HEK293 (cell line): Measurements from ENCODE around the gene CFAP45.

Experiments
- CTCF ChIA-PET: fragments of 350-600 bp; formaldehyde crosslinking; extraction: SDS; loops from one replicate; lab custom pipeline; 2021; ENCODE audit warnings: antibody characterized with exemption; lab: Yijun Ruan, JAX
- POLR2A ChIA-PET: fragments of 300-600 bp; formaldehyde crosslinking; extraction: SDS; loops from one replicate; lab custom pipeline; 2020; ENCODE audit warnings: antibody characterized with exemption, inconsistent platforms; lab: Yijun Ruan, JAX
- H3K27ac ChIP-seq: fragments of 200-500 bp; sonication (Bioruptor generic); 2 replicates; pipeline ENCODE4 v1.5.1; 2014; ENCODE audit warnings: low read depth, low read length, control low read depth, inconsistent platforms; ENCODE audit errors: extremely low read depth
- H3K36me3 ChIP-seq, 2 experiments: fragments of 200-500 bp in 1 of 2; sonication (Bioruptor generic) in 1 of 2; 1 replicate in 1 of 2; 2 replicates in 1 of 2; pipeline ENCODE4 v1.5.1; 2014 to 2017; ENCODE audit warnings: inconsistent platforms in 2 of 2, low read length in 2 of 2; ENCODE audit not compliant: control insufficient read depth in 2 of 2, insufficient read depth in 1 of 2
- H3K4me1 ChIP-seq: fragments of 200-500 bp; sonication (Bioruptor generic); 2 replicates; pipeline ENCODE4 v1.5.1; 2014; ENCODE audit warnings: mild to moderate bottlenecking, low read length, inconsistent platforms; ENCODE audit not compliant: control insufficient read depth, insufficient read depth
- H3K4me3 ChIP-seq: 2 replicates; pipeline ENCODE4 v1.5.1; 2011; ENCODE audit warnings: low read depth, mild to moderate bottlenecking, control low read depth, low read length, moderate library complexity
- H3K9me3 ChIP-seq: fragments of 200-500 bp; sonication (Bioruptor generic); 2 replicates; pipeline ENCODE4 v1.5.1; 2014; ENCODE audit warnings: low read depth, low read length, inconsistent platforms; ENCODE audit not compliant: control insufficient read depth, insufficient read depth
- BCL11A ChIP-seq: fragments of 450-650 bp; formaldehyde crosslinking; IDR thresholded peaks from 2 replicates; pipeline ENCODE4 v1.5.1; 2016; ENCODE audit warnings: low read depth, missing biosample characterization, missing genetic modification characterization
- EGR2 ChIP-seq: fragments of 450-650 bp; formaldehyde crosslinking; IDR thresholded peaks from 2 replicates; pipeline ENCODE4 v1.5.1; 2016; ENCODE audit warnings: low read depth, missing biosample characterization, missing genetic modification characterization
- KLF17 ChIP-seq: fragments of 450-650 bp; formaldehyde crosslinking; IDR thresholded peaks from 2 replicates; pipeline ENCODE4 v1.5.1; 2016; ENCODE audit warnings: missing biosample characterization, missing genetic modification characterization
- WT1 ChIP-seq: fragments of 450-650 bp; formaldehyde crosslinking; IDR thresholded peaks from 2 replicates; pipeline ENCODE4 v1.5.1; 2016; ENCODE audit warnings: missing biosample characterization, missing genetic modification characterization
- YY2 ChIP-seq: fragments of 450-650 bp; formaldehyde crosslinking; IDR thresholded peaks from 2 replicates; pipeline ENCODE4 v1.5.1; 2016; ENCODE audit warnings: missing biosample characterization, missing genetic modification characterization
- ZBTB44 ChIP-seq: fragments of 450-650 bp; IDR thresholded peaks from 2 replicates; pipeline ENCODE4 v1.5.1; 2018; ENCODE audit warnings: missing biosample characterization, mild to moderate bottlenecking, missing genetic modification characterization
- ZFP37 ChIP-seq: fragments of 450-650 bp; formaldehyde crosslinking; IDR thresholded peaks from 2 replicates; pipeline ENCODE4 v1.5.1; 2016; ENCODE audit warnings: missing biosample characterization, missing genetic modification characterization
- ZNF184 ChIP-seq: fragments of 450-650 bp; IDR thresholded peaks from 2 replicates; pipeline ENCODE4 v1.5.1; 2018; ENCODE audit warnings: missing biosample characterization, mild to moderate bottlenecking, missing genetic modification characterization
- ZNF211 ChIP-seq: fragments of 450-650 bp; formaldehyde crosslinking; IDR thresholded peaks from 2 replicates; pipeline ENCODE4 v1.5.1; 2016; ENCODE audit warnings: low read depth, missing biosample characterization, missing genetic modification characterization
- ZNF221 ChIP-seq: fragments of 450-650 bp; formaldehyde crosslinking; IDR thresholded peaks from 2 replicates; pipeline ENCODE4 v1.5.1; 2017; ENCODE audit warnings: missing biosample characterization, missing genetic modification characterization, borderline replicate concordance
- ZNF248 ChIP-seq: fragments of 450-650 bp; formaldehyde crosslinking; IDR thresholded peaks from 2 replicates; pipeline ENCODE4 v1.5.1; 2017; ENCODE audit warnings: missing biosample characterization, missing genetic modification characterization
- ZNF274 ChIP-seq, 2 experiments: fragments of 200-500 bp in 1 of 2; fragments of 450-650 bp in 1 of 2; sonication (Bioruptor generic) in 1 of 2; formaldehyde crosslinking in 1 of 2; IDR thresholded peaks; 2 replicates each; pipeline versions ENCODE4 v1.5.1 to v1.6.1; 2014 to 2016; ENCODE audit warnings: borderline replicate concordance in 1 of 2, inconsistent platforms in 1 of 2, low read length in 1 of 2, missing biosample characterization in 1 of 2, missing genetic modification characterization in 1 of 2
- ZNF324 ChIP-seq: fragments of 450-650 bp; formaldehyde crosslinking; IDR thresholded peaks from 2 replicates; pipeline ENCODE4 v1.5.1; 2016; ENCODE audit warnings: missing biosample characterization, missing genetic modification characterization
- ZNF354C ChIP-seq: fragments of 450-650 bp; formaldehyde crosslinking; IDR thresholded peaks from 2 replicates; pipeline ENCODE4 v1.5.1; 2016; ENCODE audit warnings: missing biosample characterization, missing genetic modification characterization, low read depth, borderline replicate concordance
- ZNF473 ChIP-seq: fragments of 450-650 bp; formaldehyde crosslinking; IDR thresholded peaks from 2 replicates; pipeline ENCODE4 v1.5.1; 2017; ENCODE audit warnings: missing biosample characterization, missing genetic modification characterization
- ZNF514 ChIP-seq: fragments of 450-650 bp; formaldehyde crosslinking; IDR thresholded peaks from 2 replicates; pipeline ENCODE4 v1.5.1; 2016; ENCODE audit warnings: missing biosample characterization, missing genetic modification characterization
- ZNF549 ChIP-seq: fragments of 450-650 bp; IDR thresholded peaks from 2 replicates; pipeline ENCODE4 v1.5.1; 2018; ENCODE audit warnings: missing biosample characterization, missing genetic modification characterization, mild to moderate bottlenecking, inconsistent platforms, moderate library complexity
- ZNF610 ChIP-seq: fragments of 450-650 bp; formaldehyde crosslinking; IDR thresholded peaks from 2 replicates; pipeline ENCODE4 v1.5.1; 2016; ENCODE audit warnings: missing biosample characterization, missing genetic modification characterization, borderline replicate concordance
- ZNF623 ChIP-seq: fragments of 450-650 bp; formaldehyde crosslinking; IDR thresholded peaks from 2 replicates; pipeline ENCODE4 v1.5.1; 2016; ENCODE audit warnings: missing biosample characterization, missing genetic modification characterization
- ZNF707 ChIP-seq: fragments of 450-650 bp; formaldehyde crosslinking; IDR thresholded peaks from 2 replicates; pipeline ENCODE4 v1.5.1; 2016; ENCODE audit warnings: missing biosample characterization, missing genetic modification characterization
- ZNF843 ChIP-seq: fragments of 450-650 bp; formaldehyde crosslinking; IDR thresholded peaks from 2 replicates; pipeline ENCODE4 v1.5.1; 2016; ENCODE audit warnings: missing biosample characterization, missing genetic modification characterization
- ZSCAN23 ChIP-seq: fragments of 450-650 bp; formaldehyde crosslinking; IDR thresholded peaks from 2 replicates; pipeline ENCODE4 v1.5.1; 2016; ENCODE audit warnings: missing biosample characterization, missing genetic modification characterization
- TF ChIP-seq, protein P1 (sequence below): fragments of 450-650 bp; formaldehyde crosslinking; IDR thresholded peaks from 2 replicates; pipeline ENCODE4 v1.5.1; 2016; ENCODE audit warnings: missing biosample characterization, missing genetic modification characterization
- TF ChIP-seq, protein P2 (sequence below): fragments of 450-650 bp; formaldehyde crosslinking; optimal IDR thresholded peaks from 2 replicates; pipeline ENCODE3; 2016; ENCODE audit warnings: missing biosample characterization, mild to moderate bottlenecking, missing genetic modification characterization

CFAP45 gene

DNA sequence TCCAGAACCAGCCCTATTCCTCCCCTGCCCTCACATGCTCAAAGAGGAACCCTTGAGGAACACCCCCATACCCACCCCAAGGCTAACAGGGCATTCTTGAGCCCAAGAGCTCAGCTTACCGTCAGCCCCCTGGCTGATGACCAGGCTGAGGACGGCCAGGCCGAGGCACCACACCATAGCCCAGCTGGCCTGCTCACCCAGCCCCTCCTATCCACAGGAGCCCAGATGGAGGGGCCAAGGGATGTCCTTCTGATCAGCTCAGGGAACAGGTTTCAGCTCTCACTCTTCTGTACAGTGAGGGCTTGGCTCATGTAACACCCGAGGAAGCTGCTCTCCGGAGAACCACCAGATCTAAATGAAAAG lies 43.3 kb upstream of the CFAP45 start:
- H3K4me3 ChIP-seq = no peak overlapping the region
- ChIA-PET CTCF (interaction anchor here (0.6 to 10.8 kb wide), 3 partner anchors 64 to 1739 kb away, joined by 3 to 87 read pairs (median 3); no protein-coding TSS in a partner anchor), POLR2A (interaction anchor here (4.1 kb wide), 1 partner anchor 19 kb away, joined by 25 read pairs; the partner anchor contains the start of gene TAGLN2)
- no peak for TF ChIP-seq ZNF473 (tag by site-specific recombination)
- TF ChIP-seq ZNF184 (tag by site-specific recombination) = no peak
- TF ChIP-seq WT1 = no peak
- H3K27ac ChIP-seq = no peak overlapping the region
- no peaks in the 10 kb centered on the region for H3K9me3 ChIP-seq
- H3K36me3 ChIP-seq = no peaks in the 10 kb centered on the region
- H3K4me1 ChIP-seq = no peaks in the 10 kb centered on the region

DNA sequence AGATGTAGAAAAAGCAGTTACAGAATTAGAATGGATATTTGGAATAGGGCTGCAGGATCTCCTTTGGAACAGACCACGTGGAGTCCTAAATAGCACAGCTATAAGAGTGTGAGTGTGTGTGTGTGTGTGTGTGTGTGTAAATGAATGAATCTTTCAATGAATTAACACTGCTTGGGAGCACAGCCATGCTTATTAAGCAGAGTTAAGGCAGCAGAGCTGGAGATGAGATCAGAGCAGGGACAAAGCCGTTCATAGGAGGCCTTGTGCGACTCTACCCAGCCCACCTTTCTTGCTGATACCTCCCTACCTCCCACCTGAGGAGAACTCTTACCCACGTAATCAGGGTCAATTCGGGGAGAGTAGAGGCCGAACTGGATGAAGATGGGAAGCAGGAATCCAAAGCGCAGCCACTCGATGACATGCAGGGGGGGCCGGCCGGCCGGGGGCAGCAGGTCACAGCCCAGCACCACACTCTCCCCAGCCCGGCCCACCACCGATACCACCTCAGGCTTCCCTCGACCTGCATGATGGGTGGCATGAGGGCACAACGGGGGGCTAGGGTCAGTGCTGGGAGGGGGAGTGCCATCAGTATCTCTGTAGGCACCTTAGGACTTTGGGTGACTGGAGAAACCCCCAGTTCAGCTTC lies 42.8 kb upstream of the CFAP45 start:
- no peak overlapping the region for H3K27ac ChIP-seq
- no peaks in the 10 kb centered on the region for H3K4me1 ChIP-seq
- CTCF ChIA-PET = interaction anchor here (0.6 to 10.8 kb wide), 2 partner anchors 65 to 1738 kb away, joined by 3 to 87 read pairs; no protein-coding TSS in a partner anchor
- TF ChIP-seq KLF17 (tag by site-specific recombination) (no peak), ZNF707 (tag by site-specific recombination) (no peak), ZNF514 (tag by site-specific recombination) (no peak), ZNF623 (no peak), ZNF354C (tag by site-specific recombination) (no peak)
- no peaks in the 10 kb centered on the region for H3K9me3 ChIP-seq
- no peak overlapping the region for H3K4me3 ChIP-seq
- H3K36me3 ChIP-seq = no peaks in the 10 kb centered on the region
- POLR2A ChIA-PET = interaction anchor here (4.1 kb wide), 1 partner anchor 18 kb away, joined by 25 read pairs; the partner anchor contains the start of gene TAGLN2

DNA sequence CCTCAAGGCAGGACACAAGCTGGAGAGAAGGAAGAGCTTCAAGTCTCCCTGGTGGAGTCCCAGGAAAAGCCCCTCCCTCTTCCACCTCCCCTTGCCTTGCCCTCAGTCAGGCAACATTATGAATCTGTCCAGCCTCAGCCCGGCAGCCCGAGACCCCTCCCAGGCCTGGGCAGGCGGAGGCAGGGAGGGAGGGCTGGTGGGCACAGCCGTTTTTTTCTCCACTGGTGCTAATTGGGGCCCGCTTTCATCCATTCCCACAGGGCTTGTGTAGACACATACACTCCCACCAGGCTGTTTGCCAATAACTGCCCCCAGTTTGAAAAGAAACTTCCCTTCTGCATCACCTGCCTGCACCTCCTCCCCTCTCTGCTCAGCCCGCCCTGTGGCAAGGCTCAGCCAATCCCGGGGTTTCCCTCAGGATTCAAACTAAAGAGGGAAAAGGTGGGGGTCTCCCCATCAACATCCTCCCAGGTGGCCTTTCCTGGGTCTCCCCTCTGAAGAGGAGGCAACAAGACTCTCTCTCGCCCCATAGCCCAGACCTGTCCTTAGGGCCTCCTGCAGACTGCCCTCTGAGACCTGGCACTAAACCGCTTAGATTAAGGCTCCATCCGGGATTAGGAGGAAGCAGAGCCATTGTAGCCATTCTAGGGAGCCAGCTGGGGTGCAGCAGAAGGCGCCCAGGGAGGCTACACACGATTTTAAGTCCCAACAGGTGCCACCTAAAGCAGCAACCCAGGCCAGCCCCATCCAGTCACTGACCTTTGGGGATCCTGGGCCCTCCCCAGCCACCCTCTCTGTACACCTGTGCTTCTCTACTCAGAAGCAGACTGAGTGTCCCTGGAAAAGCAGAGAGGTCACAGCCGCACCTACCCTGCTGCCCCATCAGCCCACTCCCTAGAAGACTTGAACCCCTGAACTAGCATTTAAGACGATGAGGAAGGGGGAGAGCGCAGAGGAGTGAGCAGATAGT lies 41.9 kb upstream of the CFAP45 start:
- Histone ChIP-seq H3K4me3 (no peak overlapping the region), H3K9me3 (no peaks in the 10 kb centered on the region), H3K27ac (no peak overlapping the region), H3K4me1 (no peaks in the 10 kb centered on the region), H3K36me3 (no peaks in the 10 kb centered on the region)
- ChIA-PET POLR2A (interaction anchor here (1.6 kb wide), 1 partner anchor 18 kb away, joined by 3 read pairs; no protein-coding TSS in a partner anchor), CTCF (interaction anchor here (1.9 to 19.3 kb wide), 3 partner anchors 63 to 143 kb away, joined by 5 to 353 read pairs (median 87); no protein-coding TSS in a partner anchor)
- no peak for TF ChIP-seq YY2
- no peak for TF ChIP-seq ZNF610 (tag by site-specific recombination)
- TF ChIP-seq ZNF549 = no peak
- TF ChIP-seq, protein P1, sequence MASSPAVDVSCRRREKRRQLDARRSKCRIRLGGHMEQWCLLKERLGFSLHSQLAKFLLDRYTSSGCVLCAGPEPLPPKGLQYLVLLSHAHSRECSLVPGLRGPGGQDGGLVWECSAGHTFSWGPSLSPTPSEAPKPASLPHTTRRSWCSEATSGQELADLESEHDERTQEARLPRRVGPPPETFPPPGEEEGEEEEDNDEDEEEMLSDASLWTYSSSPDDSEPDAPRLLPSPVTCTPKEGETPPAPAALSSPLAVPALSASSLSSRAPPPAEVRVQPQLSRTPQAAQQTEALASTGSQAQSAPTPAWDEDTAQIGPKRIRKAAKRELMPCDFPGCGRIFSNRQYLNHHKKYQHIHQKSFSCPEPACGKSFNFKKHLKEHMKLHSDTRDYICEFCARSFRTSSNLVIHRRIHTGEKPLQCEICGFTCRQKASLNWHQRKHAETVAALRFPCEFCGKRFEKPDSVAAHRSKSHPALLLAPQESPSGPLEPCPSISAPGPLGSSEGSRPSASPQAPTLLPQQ (tag by site-specific recombination) = no peak
- no peak for TF ChIP-seq ZSCAN23
- TF ChIP-seq, protein P2, sequence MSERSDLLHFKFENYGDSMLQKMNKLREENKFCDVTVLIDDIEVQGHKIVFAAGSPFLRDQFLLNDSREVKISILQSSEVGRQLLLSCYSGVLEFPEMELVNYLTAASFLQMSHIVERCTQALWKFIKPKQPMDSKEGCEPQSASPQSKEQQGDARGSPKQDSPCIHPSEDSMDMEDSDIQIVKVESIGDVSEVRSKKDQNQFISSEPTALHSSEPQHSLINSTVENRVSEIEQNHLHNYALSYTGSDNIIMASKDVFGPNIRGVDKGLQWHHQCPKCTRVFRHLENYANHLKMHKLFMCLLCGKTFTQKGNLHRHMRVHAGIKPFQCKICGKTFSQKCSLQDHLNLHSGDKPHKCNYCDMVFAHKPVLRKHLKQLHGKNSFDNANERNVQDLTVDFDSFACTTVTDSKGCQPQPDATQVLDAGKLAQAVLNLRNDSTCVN (tag by site-specific recombination) = no peak
- TF ChIP-seq BCL11A = no peak
- no peak for TF ChIP-seq ZFP37 (tag by site-specific recombination)
- no peak for TF ChIP-seq ZNF248 (tag by site-specific recombination)
- no peak for TF ChIP-seq ZNF274 (IDR thresholded peaks at IDR 0.05; ENCODE audit: low read length)
- no peak for TF ChIP-seq ZNF274 (tag by site-specific recombination; IDR thresholded peaks at IDR 0.05; ENCODE audit: borderline replicate concordance)
- TF ChIP-seq ZNF221 = no peak
- no peak for TF ChIP-seq EGR2 (tag by site-specific recombination)
- no peak for TF ChIP-seq ZBTB44 (tag by site-specific recombination)
- no peak for TF ChIP-seq ZNF324
- no peak for TF ChIP-seq ZNF211 (tag by site-specific recombination)
- TF ChIP-seq ZNF843 (tag by site-specific recombination) = no peak
